Cardiac atrium fibroblast (primary cell): ENCODE data around the gene NUTM2G. TPM values are rescaled to one million over a fixed set of nuclear protein-coding genes. Genes with fewer than 3 reads are reported as not detected.

Source experiments
- total RNA-seq: library from RNA; depleted of rRNA; stranded (reverse); fragments of >200 nt; gene quantifications from 2 replicates; pipeline ENCODE4 v1.2.3, GENCODE V29; 2015

NUTM2G gene, protein sequence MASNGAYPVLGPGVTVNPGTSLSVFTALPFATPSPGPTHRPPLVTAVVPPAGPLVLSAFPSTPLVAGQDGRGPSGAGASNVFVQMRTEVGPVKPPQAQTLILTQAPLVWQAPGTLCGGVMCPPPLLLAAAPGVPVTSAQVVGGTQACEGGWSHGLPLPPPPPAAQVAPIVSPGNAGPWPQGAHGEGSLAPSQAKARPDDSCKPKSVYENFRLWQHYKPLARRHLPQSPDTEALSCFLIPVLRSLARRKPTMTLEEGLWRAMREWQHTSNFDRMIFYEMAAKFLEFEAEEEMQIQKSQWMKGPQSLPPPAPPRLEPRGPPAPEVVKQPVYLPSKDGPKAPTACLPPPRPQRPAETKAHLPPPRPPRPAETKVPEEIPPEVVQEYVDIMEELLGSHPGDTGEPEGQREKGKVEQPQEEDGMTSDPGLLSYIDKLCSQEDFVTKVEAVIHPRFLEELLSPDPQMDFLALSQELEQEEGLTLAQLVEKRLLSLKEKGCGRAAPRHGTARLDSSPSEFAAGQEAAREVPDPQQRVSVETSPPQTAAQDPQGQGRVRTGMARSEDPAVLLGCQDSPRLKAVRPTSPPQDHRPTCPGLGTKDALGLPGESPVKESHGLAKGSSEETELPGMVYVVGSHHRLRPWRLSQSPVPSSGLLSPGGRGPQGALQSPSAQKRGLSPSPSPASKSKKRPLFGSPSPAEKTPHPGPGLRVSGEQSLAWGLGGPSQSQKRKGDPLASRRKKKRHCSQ
- total RNA-seq, result not detected in 2 replicates

DNA sequence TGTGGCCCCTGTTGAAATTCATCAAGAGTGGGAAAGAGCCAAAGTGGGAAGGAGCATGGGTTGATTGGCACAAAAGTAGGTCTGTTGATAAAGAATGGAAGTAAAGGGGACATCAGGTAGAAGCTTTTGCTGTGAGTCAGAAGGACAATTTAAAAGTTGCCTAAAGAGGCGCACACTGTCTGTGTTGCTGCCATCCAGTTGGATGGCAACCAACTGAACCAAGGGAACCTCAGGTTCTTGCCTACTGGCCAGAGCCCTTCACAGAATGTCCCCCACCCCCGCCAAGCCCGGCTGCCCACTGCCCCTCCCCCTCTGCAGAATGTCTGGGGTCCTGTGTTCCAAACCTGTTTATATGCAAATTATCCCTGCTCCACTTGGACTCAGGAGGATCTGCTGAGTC is at the start of gene NUTM2G:
TSS of gene NUTM2G (plus strand) at position 301 of the 400 bp plus-strand sequence. CDS start 182 bp downstream, outside the sequence.

Other genes starting within 250 kb of the NUTM2G start
- 7.0 and 11.7 TPM in 2 replicates for gene ZNF510, start 150.8 kb upstream of the NUTM2G start, total RNA-seq
- 0.72 and 3.6 TPM in 2 replicates for gene ZNF782, start 74.3 kb upstream of the NUTM2G start, total RNA-seq
- 0.18 and 2.4 TPM in 2 replicates for gene CTSV, start 110.3 kb downstream of the NUTM2G start, total RNA-seq